Measurements from ENCODE around the gene CIRBP.

DNA sequence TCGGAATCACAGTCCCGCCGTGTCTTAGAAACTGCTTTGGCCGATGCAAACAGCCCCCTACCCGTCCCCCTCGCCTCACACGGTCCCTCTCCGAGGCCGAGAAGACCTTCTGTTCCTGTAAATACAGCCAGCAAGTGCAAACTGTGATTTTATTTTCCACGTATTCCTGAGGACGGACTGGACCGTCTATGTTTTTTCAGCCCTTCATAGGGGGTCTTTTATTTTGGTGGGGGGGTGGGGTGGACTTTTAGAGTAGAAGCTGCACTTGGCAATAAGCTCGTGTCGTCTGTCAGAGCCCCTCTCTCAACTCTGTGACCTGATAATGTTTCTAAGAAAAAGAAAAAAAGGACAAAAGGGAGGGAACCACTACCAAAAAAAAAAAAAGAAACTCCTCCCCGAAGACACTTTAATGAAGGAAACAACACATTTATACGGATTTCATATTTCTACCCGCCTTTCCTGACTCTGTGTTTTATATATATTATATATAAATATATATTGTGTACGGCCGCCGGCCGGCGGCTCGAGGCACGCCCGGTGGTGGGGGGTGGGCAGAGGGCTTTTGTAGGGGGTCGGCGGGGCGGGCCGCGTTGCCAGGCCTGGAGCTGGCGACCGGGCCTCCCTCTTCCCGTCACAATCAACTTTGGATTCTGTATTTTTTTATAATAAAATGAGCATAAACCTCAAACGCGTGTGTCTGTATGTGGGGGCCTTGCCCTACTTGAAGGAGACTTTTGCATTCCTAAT, 31.8 kb downstream of the CIRBP start:
- TF ChIP-seq EP300 (IDR thresholded peaks at IDR 0.05; ENCODE audit: borderline replicate concordance) (no peak), YY1 (IDR thresholded peaks at IDR 0.05; ENCODE audit: low read depth) (no peak)

All from Ishikawa (cell line).